22Rv1 (cell line): ENCODE data around the gene ERC1.

ENCODE experiments used
- H3K27ac ChIP-seq: fragments of 450-650 bp; 2 replicates; pipeline ENCODE4 v1.5.1; 2017
- ZFX ChIP-seq: fragments of 450-650 bp; IDR thresholded peaks from 2 replicates; pipeline ENCODE4 v1.6.1; 2017; ENCODE audit warnings: antibody characterized with exemption, borderline replicate concordance
- TF ChIP-seq, protein P1 (sequence below): fragments of 450-650 bp; IDR thresholded peaks from 2 replicates; pipeline ENCODE4 v1.5.1; 2017; ENCODE audit warnings: mild to moderate bottlenecking

ERC1 gene

DNA sequence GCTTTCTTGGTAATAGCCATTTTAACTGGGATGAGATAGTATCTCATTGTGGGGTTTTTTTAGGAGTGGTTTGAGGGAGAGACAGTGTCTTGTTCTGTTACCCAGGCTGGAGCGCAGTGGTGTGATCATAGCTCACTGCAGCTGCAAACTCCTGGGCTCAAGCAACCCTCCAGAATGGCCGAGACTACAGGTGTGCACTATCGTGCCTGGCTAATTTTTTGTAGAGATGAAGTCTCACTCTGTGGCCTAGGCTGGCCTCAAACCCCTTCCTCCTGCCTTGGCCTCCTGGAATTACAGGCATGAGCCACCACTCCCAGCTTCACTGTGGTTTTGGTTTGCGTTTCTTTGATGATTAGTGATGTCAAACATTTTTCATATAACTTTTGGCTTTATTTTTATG lies 293.6 kb downstream of the ERC1 start:
- no peak overlapping the region for H3K27ac ChIP-seq
- TF ChIP-seq, protein P1, sequence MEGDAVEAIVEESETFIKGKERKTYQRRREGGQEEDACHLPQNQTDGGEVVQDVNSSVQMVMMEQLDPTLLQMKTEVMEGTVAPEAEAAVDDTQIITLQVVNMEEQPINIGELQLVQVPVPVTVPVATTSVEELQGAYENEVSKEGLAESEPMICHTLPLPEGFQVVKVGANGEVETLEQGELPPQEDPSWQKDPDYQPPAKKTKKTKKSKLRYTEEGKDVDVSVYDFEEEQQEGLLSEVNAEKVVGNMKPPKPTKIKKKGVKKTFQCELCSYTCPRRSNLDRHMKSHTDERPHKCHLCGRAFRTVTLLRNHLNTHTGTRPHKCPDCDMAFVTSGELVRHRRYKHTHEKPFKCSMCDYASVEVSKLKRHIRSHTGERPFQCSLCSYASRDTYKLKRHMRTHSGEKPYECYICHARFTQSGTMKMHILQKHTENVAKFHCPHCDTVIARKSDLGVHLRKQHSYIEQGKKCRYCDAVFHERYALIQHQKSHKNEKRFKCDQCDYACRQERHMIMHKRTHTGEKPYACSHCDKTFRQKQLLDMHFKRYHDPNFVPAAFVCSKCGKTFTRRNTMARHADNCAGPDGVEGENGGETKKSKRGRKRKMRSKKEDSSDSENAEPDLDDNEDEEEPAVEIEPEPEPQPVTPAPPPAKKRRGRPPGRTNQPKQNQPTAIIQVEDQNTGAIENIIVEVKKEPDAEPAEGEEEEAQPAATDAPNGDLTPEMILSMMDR: no peak
- TF ChIP-seq ZFX: no peak

DNA sequence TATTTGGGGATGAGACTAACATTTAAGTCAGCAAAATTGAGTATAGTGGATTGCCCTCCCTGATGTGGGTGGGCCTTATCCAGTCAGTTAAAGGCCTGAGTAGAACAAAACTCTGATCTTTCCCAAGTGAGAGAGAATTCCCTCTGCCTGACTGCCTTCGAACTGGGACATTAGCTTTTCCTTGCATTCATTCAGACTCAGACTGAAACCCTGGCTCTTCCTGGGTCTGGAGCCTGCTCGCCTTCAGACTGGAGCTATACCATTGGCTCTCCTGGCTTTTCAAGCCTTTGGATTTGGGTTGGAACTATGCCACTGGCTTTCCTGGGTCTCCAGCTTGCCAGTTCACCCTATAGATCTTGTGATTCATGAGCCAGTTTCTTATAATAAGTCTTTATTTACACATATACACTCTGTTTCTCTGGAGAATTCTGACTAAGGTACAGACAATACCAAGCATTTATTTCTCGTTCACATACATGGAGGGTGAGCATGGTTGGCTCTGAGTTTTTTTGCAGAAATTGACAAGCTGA lies 296.5 kb downstream of the ERC1 start:
- TF ChIP-seq ZFX: no peak
- TF ChIP-seq, protein P1: no peak
- H3K27ac ChIP-seq: no peak overlapping the region

DNA sequence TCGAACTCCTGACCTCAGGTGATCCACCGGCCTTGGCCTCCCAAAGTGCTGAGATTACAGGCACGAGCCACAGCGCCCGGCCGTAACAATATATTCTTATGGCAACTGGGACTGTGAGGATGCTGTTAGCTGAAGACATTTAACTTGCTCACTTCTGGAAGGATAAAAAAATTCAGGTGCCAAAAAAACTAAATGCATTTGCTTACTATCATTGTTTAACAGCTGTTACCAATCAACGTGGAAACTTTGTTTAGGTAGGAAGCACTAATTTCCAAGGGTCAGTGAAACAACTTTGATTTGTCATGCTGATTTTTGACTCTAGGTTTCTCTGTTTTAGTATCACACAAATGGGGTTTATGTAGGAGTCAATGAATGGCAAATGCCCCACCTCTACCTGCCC lies 297.3 kb downstream of the ERC1 start:
- TF ChIP-seq, protein P1: no peak
- TF ChIP-seq ZFX: no peak

DNA sequence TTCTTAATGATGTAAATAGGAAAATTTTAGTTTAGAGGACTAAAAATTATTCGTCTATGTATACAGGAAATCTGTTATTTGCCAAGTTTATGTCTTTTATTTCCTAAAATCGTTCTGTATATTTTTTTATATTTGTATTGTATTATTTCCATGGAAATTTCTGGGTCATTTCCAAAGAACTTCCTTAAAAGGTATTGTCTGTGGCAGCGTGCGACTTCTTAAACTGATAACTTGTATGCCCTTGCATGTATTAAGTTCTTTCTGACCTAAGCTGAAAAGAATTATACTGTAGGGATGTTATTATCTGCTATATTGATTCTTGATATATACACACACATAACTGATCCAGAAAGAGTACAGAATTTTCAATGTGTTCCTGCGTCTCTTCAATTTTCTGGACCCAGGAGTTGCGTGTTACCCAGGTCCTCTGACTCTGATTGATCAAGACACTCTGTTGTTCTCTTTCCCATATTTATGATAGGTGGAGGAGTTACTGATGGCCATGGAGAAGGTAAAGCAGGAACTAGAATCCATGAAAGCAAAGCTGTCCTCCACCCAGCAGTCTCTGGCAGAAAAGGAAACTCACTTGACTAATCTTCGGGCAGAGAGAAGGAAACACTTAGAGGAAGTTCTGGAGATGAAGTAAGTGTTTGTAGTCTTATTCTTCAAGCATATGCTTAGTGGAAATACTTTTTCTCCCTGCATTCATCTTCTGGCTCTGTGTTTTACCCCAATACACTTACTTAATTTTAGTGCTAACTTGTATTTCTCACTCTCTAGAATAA lies 298.5 kb downstream of the ERC1 start:
- H3K27ac ChIP-seq: no peak overlapping the region
- TF ChIP-seq, protein P1: no peak
- TF ChIP-seq ZFX: no peak

More for the DNA sequence above, 297.3 kb downstream of the ERC1 start:
- H3K27ac ChIP-seq: no peak overlapping the region

DNA sequence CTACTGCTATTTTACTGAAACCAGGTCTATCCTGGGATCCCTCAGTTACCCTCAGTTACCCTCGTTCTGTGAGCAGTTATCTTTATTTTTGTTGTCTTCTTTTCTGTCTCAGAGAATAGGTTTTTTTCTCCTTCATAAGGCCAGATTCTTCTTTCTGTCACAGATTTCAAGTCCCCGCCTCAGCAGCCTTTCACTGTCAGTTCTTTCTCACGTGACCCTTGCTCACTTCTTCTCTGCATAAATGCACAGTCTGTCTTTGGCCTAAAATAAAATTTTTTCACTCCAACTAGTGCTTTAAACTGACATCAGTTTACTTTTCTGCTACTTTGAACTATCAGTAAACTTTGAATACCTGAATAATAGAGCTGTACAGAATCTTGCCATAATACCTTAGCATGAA lies 299.7 kb downstream of the ERC1 start:
- no peak for TF ChIP-seq ZFX
- TF ChIP-seq, protein P1: no peak
- H3K27ac ChIP-seq: no peak overlapping the region

DNA sequence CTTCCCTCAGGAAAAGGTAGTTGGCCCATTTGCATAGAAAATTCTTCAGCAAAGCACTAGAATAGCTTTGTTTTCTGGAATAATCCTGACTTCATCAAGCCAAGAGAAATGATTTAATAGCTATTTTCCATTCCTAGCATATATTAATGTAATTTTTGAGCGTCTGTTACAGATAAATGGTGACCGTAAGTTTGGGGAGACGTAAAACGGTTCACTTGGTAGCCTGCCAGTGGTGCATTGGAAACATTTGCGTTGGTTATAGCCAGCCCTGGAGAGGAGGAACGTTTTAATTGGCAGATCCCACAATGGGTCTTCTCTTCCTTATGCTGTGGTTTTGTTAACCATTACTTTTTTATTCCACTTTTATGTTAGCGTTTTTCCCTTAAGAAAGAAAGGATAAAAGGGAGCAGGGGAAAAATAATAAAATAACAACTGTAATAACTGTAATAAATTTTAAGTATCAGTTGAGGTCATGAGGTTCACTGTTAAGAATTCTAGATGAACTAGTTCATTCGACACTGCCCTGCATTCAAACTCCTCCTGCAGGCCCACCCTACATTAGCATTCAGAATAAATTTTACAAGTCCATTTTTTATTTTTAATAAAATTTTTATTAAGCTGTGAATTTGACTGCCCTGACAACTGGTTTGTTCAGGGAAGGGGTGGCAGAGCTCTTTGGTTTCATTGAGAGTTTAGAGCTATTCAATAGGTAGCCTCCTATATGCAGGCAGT lies 300.7 kb downstream of the ERC1 start:
- no peak overlapping the region for H3K27ac ChIP-seq
- TF ChIP-seq ZFX: no peak
- TF ChIP-seq, protein P1: no peak

DNA sequence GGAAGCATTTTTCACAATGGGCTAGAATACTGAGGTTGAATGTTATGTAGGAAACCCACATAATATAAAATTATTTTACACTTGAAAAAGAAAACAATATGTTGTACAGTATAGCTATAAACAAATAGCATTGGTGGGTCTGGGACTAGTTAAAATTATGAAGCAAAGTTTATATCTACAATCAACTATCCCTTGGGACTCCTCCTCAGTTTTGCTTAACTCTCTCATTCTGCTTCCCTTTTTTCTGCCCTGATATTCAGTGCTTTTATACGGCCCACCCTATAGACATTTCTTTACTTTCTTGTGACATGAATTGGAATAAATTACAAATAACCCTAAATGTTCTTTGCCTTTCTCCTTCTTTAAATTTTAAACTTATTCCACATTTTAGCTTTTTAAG lies 302.9 kb downstream of the ERC1 start:
- no peak overlapping the region for H3K27ac ChIP-seq
- TF ChIP-seq, protein P1: no peak
- no peak for TF ChIP-seq ZFX
